DOHH2 (cell line): ENCODE results near the gene ALG9.

Source experiments
- EZH2phosphoT487 ChIP-seq: fragments of 200-600 bp; sonication (generic); IDR thresholded peaks from 2 replicates; pipeline ENCODE4 v1.6.1; 2017; ENCODE audit warnings: borderline replicate concordance, mild to moderate bottlenecking, antibody characterized with exemption, low read length, moderate library complexity, mixed read lengths
- TF ChIP-seq, protein P1 (sequence below): fragments of 200-600 bp; sonication (generic); IDR thresholded peaks from one replicate; pipeline ENCODE4 v1.5.1; 2014; ENCODE audit warnings: antibody characterized with exemption, mild to moderate bottlenecking, low read depth, low read length; ENCODE audit not compliant: poor library complexity, severe bottlenecking

DNA sequence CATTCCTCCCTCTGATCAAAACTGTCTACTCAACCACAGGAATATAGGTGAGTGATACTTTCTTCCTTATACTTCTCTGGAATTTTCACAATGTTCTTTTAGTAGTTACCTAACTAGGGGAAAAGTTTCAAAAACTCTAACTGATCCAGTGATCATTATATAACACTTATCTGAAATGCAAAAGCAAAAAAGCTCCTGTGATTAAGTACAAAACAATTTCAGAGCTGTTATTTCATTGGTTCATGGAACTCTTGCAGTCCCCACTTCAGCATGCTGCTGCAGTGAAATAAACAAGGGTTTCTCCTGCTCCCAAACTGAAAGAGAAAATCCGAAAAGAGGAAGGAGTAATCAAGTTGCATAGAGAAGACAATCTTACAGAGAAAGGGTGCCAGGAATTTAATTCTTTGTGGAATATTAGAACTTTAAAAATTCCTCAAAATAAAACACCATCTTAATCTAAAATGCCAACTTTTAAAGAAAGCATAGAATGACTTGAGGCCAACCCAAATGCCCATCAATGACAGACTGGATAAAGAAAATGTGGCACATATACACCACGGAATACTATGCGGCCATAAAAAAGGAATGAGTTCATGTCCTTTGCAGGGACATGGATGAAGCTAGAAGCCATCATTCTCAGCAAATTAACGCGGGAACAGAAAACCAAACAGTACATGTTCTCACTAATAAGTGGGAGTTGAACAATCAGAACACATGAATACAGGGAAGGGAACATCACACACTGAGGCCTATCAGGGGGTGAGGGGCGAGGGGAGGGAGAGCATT lies 125.5 kb downstream of the ALG9 start:
- TF ChIP-seq, protein P1, sequence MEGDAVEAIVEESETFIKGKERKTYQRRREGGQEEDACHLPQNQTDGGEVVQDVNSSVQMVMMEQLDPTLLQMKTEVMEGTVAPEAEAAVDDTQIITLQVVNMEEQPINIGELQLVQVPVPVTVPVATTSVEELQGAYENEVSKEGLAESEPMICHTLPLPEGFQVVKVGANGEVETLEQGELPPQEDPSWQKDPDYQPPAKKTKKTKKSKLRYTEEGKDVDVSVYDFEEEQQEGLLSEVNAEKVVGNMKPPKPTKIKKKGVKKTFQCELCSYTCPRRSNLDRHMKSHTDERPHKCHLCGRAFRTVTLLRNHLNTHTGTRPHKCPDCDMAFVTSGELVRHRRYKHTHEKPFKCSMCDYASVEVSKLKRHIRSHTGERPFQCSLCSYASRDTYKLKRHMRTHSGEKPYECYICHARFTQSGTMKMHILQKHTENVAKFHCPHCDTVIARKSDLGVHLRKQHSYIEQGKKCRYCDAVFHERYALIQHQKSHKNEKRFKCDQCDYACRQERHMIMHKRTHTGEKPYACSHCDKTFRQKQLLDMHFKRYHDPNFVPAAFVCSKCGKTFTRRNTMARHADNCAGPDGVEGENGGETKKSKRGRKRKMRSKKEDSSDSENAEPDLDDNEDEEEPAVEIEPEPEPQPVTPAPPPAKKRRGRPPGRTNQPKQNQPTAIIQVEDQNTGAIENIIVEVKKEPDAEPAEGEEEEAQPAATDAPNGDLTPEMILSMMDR, result no peak
- TF ChIP-seq EZH2phosphoT487, result no peak
